Measurements from ENCODE around the gene CHP1.
"Not testable (repeated sequence)": the region's sequence is repeated elsewhere in the genome, so short reads cannot be mapped to it uniquely, and the experiment has no call there.

The CHP1 gene

DNA sequence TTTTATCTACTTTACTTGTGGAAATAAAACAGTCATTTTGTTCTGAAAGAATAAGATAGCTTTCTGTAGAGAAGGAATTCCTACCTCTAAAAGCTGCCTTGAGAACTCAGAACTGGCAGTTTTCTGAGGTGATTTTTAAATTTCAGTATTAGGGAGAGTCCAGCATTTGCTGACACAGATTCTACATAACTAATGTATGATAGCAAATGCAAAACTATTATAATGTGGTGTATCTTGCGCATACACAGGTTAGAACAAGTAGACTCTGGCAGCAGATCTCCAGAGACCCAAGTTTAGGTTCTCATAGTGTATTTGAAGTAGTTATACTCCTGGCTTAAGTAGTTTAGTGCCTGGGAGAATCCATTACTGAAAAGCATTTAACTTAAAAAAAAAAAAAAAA, 70.5 kb downstream of the CHP1 start:
- DNase-seq = no peak

DNA sequence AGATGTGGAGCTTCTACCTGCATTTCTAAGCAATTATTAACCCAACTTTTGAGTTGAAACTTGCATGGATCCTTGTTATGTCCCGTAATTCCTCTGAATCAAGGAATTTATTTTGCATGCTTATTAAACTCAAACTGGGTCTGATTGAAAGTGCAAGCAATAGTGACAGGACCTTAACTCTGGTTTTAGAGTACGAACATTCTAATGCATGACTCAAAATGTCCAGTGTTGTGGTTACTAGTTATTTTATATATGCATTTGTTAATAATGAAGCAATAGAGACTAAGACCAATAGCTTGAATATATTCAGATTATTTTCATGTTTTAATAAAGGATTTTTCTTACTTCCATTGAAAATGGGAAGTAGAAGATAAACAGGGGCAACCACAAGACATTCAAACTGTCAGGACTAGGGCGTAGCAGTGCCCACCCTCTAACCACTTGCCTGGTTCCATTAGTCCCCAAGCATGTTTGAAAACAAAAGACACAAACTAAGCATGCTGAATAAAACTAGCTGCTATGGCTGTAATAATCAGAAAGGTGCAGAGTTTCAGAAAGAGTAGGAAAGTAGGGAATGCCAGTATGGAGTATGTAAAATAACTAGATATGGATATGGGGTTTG, 73.2 kb downstream of the CHP1 start:
- no peak for DNase-seq

DNA sequence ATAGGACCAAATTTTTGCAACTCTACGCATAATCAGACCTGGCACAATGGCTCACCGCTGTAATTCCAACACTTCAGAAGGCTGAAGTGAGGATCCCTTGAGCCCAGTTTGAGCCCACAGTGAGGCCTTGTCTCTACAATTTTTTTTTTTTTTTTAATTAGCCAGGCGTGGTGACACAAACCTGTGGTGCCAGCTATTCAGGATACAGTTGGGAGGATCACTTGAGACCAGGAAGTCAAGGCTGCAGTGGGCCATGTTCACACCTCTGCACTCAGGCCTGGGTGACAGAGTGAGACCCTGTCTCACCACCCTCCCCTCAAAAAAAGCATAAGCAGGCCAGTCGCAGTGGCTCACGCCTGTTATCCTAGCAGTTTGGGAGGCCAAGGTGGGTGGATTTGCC, 76.6 kb downstream of the CHP1 start:
- DNase-seq = no peak

DNA sequence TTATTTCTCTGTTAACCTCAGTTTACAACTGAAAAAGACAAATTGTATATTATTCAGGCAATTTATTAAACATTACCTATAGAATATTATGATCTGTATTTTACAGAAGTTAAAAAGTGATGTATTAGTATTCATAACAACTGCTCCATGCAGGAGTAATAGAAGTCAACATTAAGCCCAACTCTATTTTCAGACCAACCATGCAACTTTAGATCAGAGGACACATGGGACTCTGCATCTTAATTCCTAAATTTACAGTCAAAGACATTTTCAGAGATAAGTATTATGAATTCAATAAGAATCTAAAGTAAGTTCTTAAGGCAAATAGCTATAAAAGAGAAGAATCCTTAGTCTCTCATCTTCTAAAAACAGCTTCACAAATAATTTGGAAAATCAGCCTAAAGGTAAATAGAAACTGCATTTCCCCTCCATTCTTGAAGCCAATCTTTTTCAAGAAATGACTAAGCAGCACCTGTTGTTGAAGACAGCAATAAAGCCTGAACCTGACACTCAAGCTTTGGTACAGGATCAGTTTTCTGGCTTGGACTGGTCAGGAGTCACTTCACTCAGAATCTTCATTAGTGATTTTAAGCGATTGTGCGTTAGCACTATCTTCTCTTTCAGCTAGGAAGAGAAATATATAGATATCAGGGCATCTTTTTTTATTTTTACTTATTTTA, 78.3 kb downstream of the CHP1 start:
- no peak for DNase-seq

DNA sequence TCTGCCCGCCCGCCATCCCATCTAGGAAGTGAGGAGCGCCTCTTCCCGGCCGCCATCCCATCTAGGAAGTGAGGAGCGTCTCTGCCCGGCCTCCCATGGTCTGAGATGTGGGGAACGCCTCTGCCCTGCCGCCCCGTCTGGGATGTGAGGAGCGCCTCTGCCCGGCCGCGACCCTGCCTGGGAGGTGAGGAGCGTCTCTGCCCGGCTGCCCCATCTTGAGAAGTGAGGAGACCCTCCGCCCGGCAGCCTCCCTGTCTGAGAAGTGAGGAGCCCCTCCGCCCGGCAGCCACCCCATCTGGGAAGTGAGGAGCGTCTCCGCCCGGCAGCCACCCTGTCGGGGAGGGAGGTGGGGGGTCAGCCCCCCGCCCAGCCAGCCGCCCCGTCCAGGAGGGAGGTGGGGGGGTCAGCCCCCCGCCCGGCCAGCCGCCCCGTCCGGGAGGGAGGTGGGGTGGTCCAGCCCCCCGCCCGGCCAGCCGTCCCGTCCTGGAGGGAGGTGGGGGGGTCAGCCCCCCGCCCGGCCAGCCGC, 89.8 kb downstream of the CHP1 start:
- DNase-seq = not testable (repeated sequence)

DNA sequence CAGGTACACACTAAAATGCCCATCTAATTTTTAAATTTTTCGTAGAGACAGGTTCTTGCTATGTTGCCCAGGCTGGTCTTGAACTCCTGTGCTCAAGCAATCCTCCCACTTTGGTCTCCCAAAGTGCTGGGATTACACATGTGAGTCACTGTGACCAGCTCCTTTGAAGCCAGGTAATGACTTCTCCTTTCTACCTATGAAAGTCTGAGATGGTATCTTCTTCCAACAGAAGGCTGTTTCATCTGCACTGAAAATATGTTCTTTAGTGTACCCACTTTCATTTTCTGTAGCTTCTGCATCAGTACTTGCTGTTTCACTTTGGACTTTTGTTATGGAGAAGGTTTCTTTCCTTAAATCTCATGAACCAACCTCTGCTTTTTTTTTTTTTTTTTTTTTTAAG, 92.5 kb downstream of the CHP1 start:
- no peak for DNase-seq

DNA sequence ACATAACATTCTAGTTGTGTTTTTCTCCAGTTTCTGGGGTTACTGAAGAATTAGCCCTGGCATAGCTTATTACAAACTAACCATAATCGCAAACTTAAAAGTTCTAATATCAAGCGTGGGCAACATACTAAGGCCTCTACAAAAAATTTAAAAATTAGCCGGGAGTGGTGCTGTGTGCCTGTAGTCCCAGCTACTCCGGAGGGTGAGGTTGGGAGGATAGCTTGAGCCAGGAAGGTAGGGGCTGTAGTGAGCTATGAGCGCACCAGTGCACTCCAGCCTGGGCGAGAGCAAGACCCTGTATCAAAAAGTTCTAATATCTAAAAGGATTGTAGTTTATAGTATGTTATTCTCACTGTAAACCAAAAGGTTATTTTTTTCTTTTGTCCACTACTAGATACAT, 100.2 kb downstream of the CHP1 start:
- DNase-seq = no peak
